H9 (cell line): ENCODE data around the gene KRT80. TPM values are rescaled to one million over a fixed set of nuclear protein-coding genes. Genes with fewer than 3 reads are reported as not detected.

Experiments used
- DNase-seq: peaks from one replicate; pipeline ENCODE4 v3.0.0-alpha.2; 2017
- H2AFZ ChIP-seq: one replicate; pipeline ENCODE4 v1.6.1; 2013; ENCODE audit warnings: mild to moderate bottlenecking, low read length, control low read depth, moderate library complexity
- H2AK5ac ChIP-seq: 2 replicates; pipeline ENCODE4 v1.6.1; 2013; ENCODE audit warnings: low read length, control low read depth, mixed read lengths; ENCODE audit not compliant: insufficient read length
- H2BK120ac ChIP-seq: one replicate; pipeline ENCODE4 v1.6.1; 2013; ENCODE audit warnings: low read depth, mild to moderate bottlenecking, low read length, control low read depth, inconsistent platforms; ENCODE audit not compliant: poor library complexity, severe bottlenecking
- H2BK12ac ChIP-seq: 2 replicates; pipeline ENCODE4 v1.6.1; 2013; ENCODE audit warnings: low read length, control low read depth, mixed read lengths, low read depth; ENCODE audit not compliant: insufficient read length
- H2BK15ac ChIP-seq: 2 replicates; pipeline ENCODE4 v1.6.1; 2013; ENCODE audit warnings: low read depth, low read length, control low read depth
- H2BK20ac ChIP-seq: one replicate; pipeline ENCODE4 v1.6.1; 2013; ENCODE audit warnings: low read depth, mild to moderate bottlenecking, low read length, control low read depth, inconsistent platforms; ENCODE audit not compliant: poor library complexity, severe bottlenecking
- H2BK5ac ChIP-seq: 2 replicates; pipeline ENCODE4 v1.6.1; 2013; ENCODE audit warnings: low read length, control low read depth, mixed read lengths; ENCODE audit not compliant: insufficient read length
- H3K14ac ChIP-seq: 2 replicates; pipeline ENCODE4 v1.6.1; 2013; ENCODE audit warnings: low read length, control low read depth; ENCODE audit not compliant: insufficient read depth
- H3K18ac ChIP-seq: 2 replicates; pipeline ENCODE4 v1.6.1; 2013; ENCODE audit warnings: low read depth, mild to moderate bottlenecking, mixed read lengths, low read length, control low read depth; ENCODE audit not compliant: insufficient read length
- H3K23ac ChIP-seq: 2 replicates; pipeline ENCODE4 v1.6.1; 2013; ENCODE audit warnings: low read length, control low read depth, mixed read lengths, low read depth; ENCODE audit not compliant: insufficient read length
- H3K23me2 ChIP-seq: 2 replicates; pipeline ENCODE4 v1.6.1; 2013; ENCODE audit warnings: low read depth, mild to moderate bottlenecking, mixed read lengths, low read length, control low read depth; ENCODE audit not compliant: insufficient read length, poor library complexity, severe bottlenecking
- H3K27ac ChIP-seq: 2 replicates; pipeline ENCODE4 v1.5.1; 2013; ENCODE audit warnings: low read length, control low read depth, mixed read lengths, low read depth; ENCODE audit not compliant: insufficient read length
- H3K27me3 ChIP-seq: 2 replicates; pipeline ENCODE4 v1.6.1; 2013; ENCODE audit warnings: low read length, control low read depth, inconsistent platforms; ENCODE audit not compliant: insufficient read depth
- H3K4ac ChIP-seq: 2 replicates; pipeline ENCODE4 v1.6.1; 2013; ENCODE audit warnings: low read depth, mild to moderate bottlenecking, control low read depth, inconsistent platforms, low read length, moderate library complexity
- H3K4me1 ChIP-seq: 2 replicates; pipeline ENCODE4 v1.6.1; 2013; ENCODE audit warnings: low read length, control low read depth, inconsistent platforms; ENCODE audit not compliant: insufficient read depth
- H3K4me2 ChIP-seq: 2 replicates; pipeline ENCODE4 v1.6.1; 2013; ENCODE audit warnings: low read length, control low read depth, mixed read lengths; ENCODE audit not compliant: insufficient read length, insufficient read depth
- H3K56ac ChIP-seq: 2 replicates; pipeline ENCODE4 v1.6.1; 2013; ENCODE audit warnings: low read depth, mild to moderate bottlenecking, mixed read lengths, low read length, control low read depth; ENCODE audit not compliant: insufficient read length
- H3K79me1 ChIP-seq: 2 replicates; pipeline ENCODE4 v1.6.1; 2013; ENCODE audit warnings: low read depth, mild to moderate bottlenecking, moderate library complexity, low read length, control low read depth, inconsistent platforms; ENCODE audit not compliant: insufficient read depth, poor library complexity, severe bottlenecking
- H3K79me2 ChIP-seq: 2 replicates; pipeline ENCODE4 v1.6.1; 2013; ENCODE audit warnings: low read length, control low read depth, inconsistent platforms; ENCODE audit not compliant: insufficient read depth
- H3K9ac ChIP-seq: 2 replicates; pipeline ENCODE4 v1.6.1; 2013; ENCODE audit warnings: low read length, control low read depth, mixed read lengths; ENCODE audit not compliant: insufficient read length; ENCODE audit errors: extremely low read depth
- H3K9me3 ChIP-seq: one replicate; pipeline ENCODE4 v1.6.1; 2013; ENCODE audit warnings: low read depth, low read length, inconsistent platforms; ENCODE audit not compliant: control insufficient read depth
- H3T11ph ChIP-seq: one replicate; pipeline ENCODE4 v1.6.1; 2013; ENCODE audit warnings: mild to moderate bottlenecking, low read length, control low read depth, inconsistent platforms
- H4K20me1 ChIP-seq: one replicate; pipeline ENCODE4 v1.6.1; 2013; ENCODE audit not compliant: control insufficient read depth, insufficient read length, insufficient read depth
- H4K5ac ChIP-seq: 2 replicates; pipeline ENCODE4 v1.6.1; 2013; ENCODE audit warnings: low read depth, mild to moderate bottlenecking, mixed read lengths, low read length, control low read depth; ENCODE audit not compliant: insufficient read length
- H4K8ac ChIP-seq: replicated peaks from 2 replicates; pipeline ENCODE4 v1.6.1; 2013; ENCODE audit warnings: low read length, control low read depth, mixed read lengths, low read depth; ENCODE audit not compliant: insufficient read length
- H4K91ac ChIP-seq: 2 replicates; pipeline ENCODE4 v1.6.1; 2013; ENCODE audit warnings: low read depth, mild to moderate bottlenecking, moderate library complexity, mixed read lengths, low read length, control low read depth; ENCODE audit not compliant: insufficient read length
- H3K27ac Mint-ChIP-seq, 3 experiments: 2 replicates in 2 of 3; 3 replicates in 1 of 3; pipeline ENCODE4 v1.8.0; 2020 to 2021; ENCODE audit warnings: mixed read lengths in 3 of 3, mild to moderate bottlenecking in 1 of 3, moderate library complexity in 1 of 3
- H3K27me3 Mint-ChIP-seq: 2 replicates; pipeline ENCODE4 v1.8.0; 2021; ENCODE audit warnings: low read depth, mild to moderate bottlenecking, moderate library complexity, mixed read lengths
- H3K36me3 Mint-ChIP-seq, 3 experiments: 2 replicates in 2 of 3; 3 replicates in 1 of 3; pipeline ENCODE4 v1.8.0; 2020 to 2021; ENCODE audit warnings: low read depth in 3 of 3, mixed read lengths in 3 of 3; ENCODE audit not compliant: insufficient read depth in 1 of 3
- H3K4me1 Mint-ChIP-seq, 2 experiments: 2 replicates each; pipeline ENCODE4 v1.8.0; 2020; ENCODE audit warnings: mixed read lengths in 2 of 2
- H3K4me3 Mint-ChIP-seq, 2 experiments: 2 replicates in 1 of 2; 3 replicates in 1 of 2; pipeline ENCODE4 v1.8.0; 2020 to 2021; ENCODE audit warnings: mild to moderate bottlenecking in 2 of 2, mixed read lengths in 2 of 2, moderate library complexity in 1 of 2
- H3K9me3 Mint-ChIP-seq, 2 experiments: 2 replicates in 1 of 2; 3 replicates in 1 of 2; pipeline ENCODE4 v1.8.0; 2020; ENCODE audit warnings: mild to moderate bottlenecking in 2 of 2, mixed read lengths in 2 of 2, moderate library complexity in 1 of 2
- CTCF ChIP-seq: fragments of 200-600 bp; sonication (generic); conservative IDR thresholded peaks from 3 replicates; pipeline ENCODE4 v1.8.0; 2021; ENCODE audit warnings: antibody characterized with exemption, mild to moderate bottlenecking
- WGBS: extraction: QIAGEN DNeasy Blood & Tissue Kit; methylation state at CpG from one replicate; pipeline ENCODE4 v1.1.7; 2013; ENCODE audit warnings: missing lambda C conversion rate, low lambda C conversion rate, mixed read lengths; ENCODE audit not compliant: insufficient read length; ENCODE audit errors: extremely low coverage; 5-methylcytosine and 5-hydroxymethylcytosine counted together
- total RNA-seq: library from RNA; stranded (reverse); gene quantifications from 2 replicates; pipeline ENCODE4 v1.2.1, GENCODE V29; 2021

The KRT80 gene
- total RNA-seq, 1 experiment from 2014 or later = not detected

GRCh38 chr12:52228931-52229330 lies 37.1 kb upstream of the KRT80 start:
- no CpG with 5 or more reads among the region's 6 CpGs for WGBS
- Histone ChIP-seq H2BK15ac (no peak overlapping the region), H3K9ac (no peak overlapping the region), H2BK5ac (no peak overlapping the region), H2BK20ac (no peak overlapping the region), H3K4me1 (peaks cover 2% of the 10 kb centered on the region; the same call in 1 of the 2 replicates), H3K56ac (no peak overlapping the region), H3K79me2 (no peaks in the 10 kb centered on the region), H3K4ac (no peak overlapping the region), H4K20me1 (no peaks in the 10 kb centered on the region), H2BK120ac (no peak overlapping the region), H3K23me2 (peaks cover 12% of the 10 kb centered on the region), H3K79me1 (no peaks in the 10 kb centered on the region), H3K18ac (no peak overlapping the region), H4K91ac (no peak overlapping the region), H3K27ac (no peak overlapping the region), H2AFZ (no peak overlapping the region), H3T11ph (no peak overlapping the region), H3K23ac (no peak overlapping the region), H3K14ac (no peak overlapping the region), H2BK12ac (no peak overlapping the region), H3K27me3 (peaks cover 8% of the 10 kb centered on the region), H3K4me2 (no peak overlapping the region), H4K8ac (no peak overlapping the region), H4K5ac (no peak overlapping the region), H2AK5ac (no peak overlapping the region), H3K9me3 (no peaks in the 10 kb centered on the region)
- Mint-ChIP-seq H3K27ac (no peak overlapping the region), H3K4me3 (no peak overlapping the region), H3K27me3 (peaks cover 72% of the 10 kb centered on the region), H3K36me3 (no peaks in the 10 kb centered on the region), H3K4me1 (peaks cover 30 to 32% of the 10 kb centered on the region in 2 experiments), H3K9me3 (no peaks in the 10 kb centered on the region)
- no peak for TF ChIP-seq CTCF
- no peak for DNase-seq
